GM23248 (cell line): ENCODE results near the gene NDUFV3.
"Not testable (repeated sequence)": the region's sequence is repeated elsewhere in the genome, so short reads cannot be mapped to it uniquely, and the experiment has no call there.

ENCODE experiments used
- EZH2 ChIP-seq: fragments of 200-600 bp; sonication (generic); IDR thresholded peaks from 2 replicates; pipeline ENCODE4 v1.6.1; 2018; ENCODE audit warnings: antibody characterized with exemption, mild to moderate bottlenecking; ENCODE audit not compliant: insufficient read depth, poor library complexity, severe bottlenecking
- EZH2phosphoT487 ChIP-seq: fragments of 200-600 bp; sonication (generic); IDR thresholded peaks from 2 replicates; pipeline ENCODE4 v1.6.1; 2018; ENCODE audit warnings: antibody characterized with exemption, moderate library complexity, mild to moderate bottlenecking, low read depth; ENCODE audit not compliant: insufficient read depth

GRCh38 chr21:42911920-42912319, 18.8 kb downstream of the NDUFV3 start:
- TF ChIP-seq EZH2phosphoT487, EZH2: not testable (repeated sequence)
